DOHH2 (cell line): Measurements from ENCODE around the gene PAPOLB.

Experiments
- H3F3A ChIP-seq: fragments of 200-600 bp; sonication (generic), shearing (Covaris generic); 2 replicates; pipeline ENCODE4 v1.6.0; 2016; ENCODE audit warnings: antibody characterized with exemption, mild to moderate bottlenecking; ENCODE audit not compliant: control insufficient read depth, insufficient read depth
- H3K27ac ChIP-seq: fragments of 200-600 bp; sonication (generic); 2 replicates; pipeline ENCODE4 v1.5.1; 2014; ENCODE audit warnings: low read depth, mild to moderate bottlenecking, low read length, moderate library complexity
- H3K27me3 ChIP-seq: fragments of 200-600 bp; sonication (generic); 2 replicates; pipeline ENCODE4 v1.6.1; 2014; ENCODE audit warnings: mild to moderate bottlenecking, low read length, mixed read lengths; ENCODE audit not compliant: control insufficient read depth
- H3K36me3 ChIP-seq: fragments of 200-600 bp; sonication (generic); 2 replicates; pipeline ENCODE4 v1.6.1; 2014; ENCODE audit warnings: mild to moderate bottlenecking, low read length, moderate library complexity, mixed read lengths; ENCODE audit not compliant: control insufficient read depth
- H3K4me1 ChIP-seq: fragments of 200-600 bp; sonication (generic); 2 replicates; pipeline ENCODE4 v1.6.1; 2014; ENCODE audit warnings: mild to moderate bottlenecking, low read length, mixed read lengths; ENCODE audit not compliant: control insufficient read depth
- H3K4me2 ChIP-seq: fragments of 200-600 bp; sonication (generic); 2 replicates; pipeline ENCODE4 v1.6.0; 2014; ENCODE audit warnings: mild to moderate bottlenecking, low read length, moderate library complexity
- H3K4me3 ChIP-seq: fragments of 200-600 bp; sonication (generic); 2 replicates; pipeline ENCODE4 v1.5.1; 2014; ENCODE audit warnings: mild to moderate bottlenecking, low read length, mixed read lengths
- H3K79me2 ChIP-seq: fragments of 200-600 bp; sonication (generic); 2 replicates; pipeline ENCODE4 v1.6.1; 2014; ENCODE audit warnings: mild to moderate bottlenecking, low read length, mixed read lengths; ENCODE audit not compliant: control insufficient read depth
- H3K9me2 ChIP-seq: fragments of 200-600 bp; sonication (generic); replicated peaks from 2 replicates; pipeline ENCODE4 v1.6.1; 2014; ENCODE audit warnings: mild to moderate bottlenecking, low read length, mixed read lengths; ENCODE audit not compliant: control insufficient read depth
- H3K9me3 ChIP-seq: fragments of 200-600 bp; sonication (generic); 2 replicates; pipeline ENCODE4 v1.6.1; 2014; ENCODE audit warnings: antibody characterized with exemption, low read length, mixed read lengths; ENCODE audit not compliant: control insufficient read depth, insufficient read depth
- H4K20me1 ChIP-seq: fragments of 200-600 bp; sonication (generic); 2 replicates; pipeline ENCODE4 v1.6.0; 2014; ENCODE audit warnings: low read depth, mild to moderate bottlenecking, antibody characterized with exemption, low read length, moderate library complexity; ENCODE audit not compliant: control insufficient read depth, insufficient read depth
- EZH2phosphoT487 ChIP-seq: fragments of 200-600 bp; sonication (generic); IDR thresholded peaks from 2 replicates; pipeline ENCODE4 v1.6.1; 2017; ENCODE audit warnings: borderline replicate concordance, mild to moderate bottlenecking, antibody characterized with exemption, low read length, moderate library complexity, mixed read lengths
- TF ChIP-seq, protein P1 (sequence below): fragments of 200-600 bp; sonication (generic); IDR thresholded peaks from one replicate; pipeline ENCODE4 v1.5.1; 2014; ENCODE audit warnings: antibody characterized with exemption, mild to moderate bottlenecking, low read depth, low read length; ENCODE audit not compliant: poor library complexity, severe bottlenecking

PAPOLB gene

DNA sequence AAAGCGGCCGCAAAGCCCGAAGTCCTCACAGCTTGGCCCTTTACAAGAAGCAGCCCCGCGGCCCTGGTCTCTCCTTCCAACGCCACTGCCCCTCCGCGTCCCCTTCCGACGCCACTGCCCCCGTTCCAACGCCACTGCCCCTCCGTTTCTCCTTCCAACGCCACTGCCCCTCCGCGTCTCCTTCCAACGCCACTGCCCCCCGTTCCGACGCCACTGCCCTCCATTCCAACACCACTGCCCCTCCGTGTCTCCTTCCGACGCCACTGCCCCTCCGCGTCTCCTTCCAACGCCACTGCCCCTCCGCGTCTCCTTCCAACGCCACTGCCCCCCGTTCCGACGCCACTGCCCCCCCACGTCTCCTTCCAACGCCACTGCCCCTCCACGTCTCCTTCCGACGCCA is 53.3 kb downstream of the PAPOLB start:
- Histone ChIP-seq H3K4me1 (peaks cover 6% of the 10 kb centered on the region), H3K9me2 (no peaks in the 10 kb centered on the region), H3K27ac (no peak overlapping the region), H4K20me1 (no peaks in the 10 kb centered on the region), H3K4me3 (no peak overlapping the region), H3K4me2 (no peak overlapping the region), H3K36me3 (no peaks in the 10 kb centered on the region), H3K79me2 (no peaks in the 10 kb centered on the region), H3F3A (no peaks in the 10 kb centered on the region), H3K9me3 (no peaks in the 10 kb centered on the region), H3K27me3 (no peaks in the 10 kb centered on the region)
- TF ChIP-seq EZH2phosphoT487, result no peak
- TF ChIP-seq, protein P1, sequence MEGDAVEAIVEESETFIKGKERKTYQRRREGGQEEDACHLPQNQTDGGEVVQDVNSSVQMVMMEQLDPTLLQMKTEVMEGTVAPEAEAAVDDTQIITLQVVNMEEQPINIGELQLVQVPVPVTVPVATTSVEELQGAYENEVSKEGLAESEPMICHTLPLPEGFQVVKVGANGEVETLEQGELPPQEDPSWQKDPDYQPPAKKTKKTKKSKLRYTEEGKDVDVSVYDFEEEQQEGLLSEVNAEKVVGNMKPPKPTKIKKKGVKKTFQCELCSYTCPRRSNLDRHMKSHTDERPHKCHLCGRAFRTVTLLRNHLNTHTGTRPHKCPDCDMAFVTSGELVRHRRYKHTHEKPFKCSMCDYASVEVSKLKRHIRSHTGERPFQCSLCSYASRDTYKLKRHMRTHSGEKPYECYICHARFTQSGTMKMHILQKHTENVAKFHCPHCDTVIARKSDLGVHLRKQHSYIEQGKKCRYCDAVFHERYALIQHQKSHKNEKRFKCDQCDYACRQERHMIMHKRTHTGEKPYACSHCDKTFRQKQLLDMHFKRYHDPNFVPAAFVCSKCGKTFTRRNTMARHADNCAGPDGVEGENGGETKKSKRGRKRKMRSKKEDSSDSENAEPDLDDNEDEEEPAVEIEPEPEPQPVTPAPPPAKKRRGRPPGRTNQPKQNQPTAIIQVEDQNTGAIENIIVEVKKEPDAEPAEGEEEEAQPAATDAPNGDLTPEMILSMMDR, result no peak

DNA sequence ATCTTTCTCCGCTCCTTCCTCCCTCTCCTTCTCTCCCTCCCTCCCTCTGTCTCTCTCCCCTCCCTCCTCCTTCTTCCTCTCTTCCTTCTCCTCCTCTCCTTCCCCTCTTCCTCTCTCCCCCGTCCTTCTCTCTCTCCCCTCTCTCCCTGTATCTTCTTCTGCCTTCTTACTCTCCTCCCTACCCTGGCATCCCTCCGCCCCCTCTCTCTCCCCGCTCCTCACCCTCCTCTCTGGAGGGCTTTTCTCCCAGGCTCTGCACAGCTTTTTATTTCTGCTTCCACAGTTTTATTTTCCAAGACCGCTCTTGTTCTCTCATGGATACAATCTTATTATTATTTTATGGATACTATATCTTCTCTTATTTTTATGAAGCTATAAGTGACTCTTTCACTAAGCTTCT is 53.8 kb downstream of the PAPOLB start:
- H3K9me2 ChIP-seq, result no peaks in the 10 kb centered on the region
- H3K79me2 ChIP-seq, result no peaks in the 10 kb centered on the region
- no peak overlapping the region for H3K4me2 ChIP-seq
- H3K27ac ChIP-seq, result no peak overlapping the region
- peaks cover 6% of the 10 kb centered on the region for H3K4me1 ChIP-seq
- no peaks in the 10 kb centered on the region for H3K9me3 ChIP-seq
- H3K27me3 ChIP-seq, result no peaks in the 10 kb centered on the region
- no peak overlapping the region for H3K4me3 ChIP-seq
- no peaks in the 10 kb centered on the region for H4K20me1 ChIP-seq
- H3K36me3 ChIP-seq, result no peaks in the 10 kb centered on the region
- no peaks in the 10 kb centered on the region for H3F3A ChIP-seq
- TF ChIP-seq EZH2phosphoT487, result no peak
- TF ChIP-seq, protein P1, result no peak
